Activated CD8-positive, alpha-beta memory T cell treated with anti-CD3 and anti-CD28 coated beads, Interleukin-2, amount 10 ng/mL, durations not matched to agents 7 days and 5 days (primary cell): ENCODE measurements around the gene GLB1L2. TPM values are rescaled to one million over a fixed set of nuclear protein-coding genes. Genes with fewer than 3 reads are reported as not detected.

Experiments
- ATAC-seq: fragments of 150-1000 bp; cut with Tn5 transposase; one replicate; pipeline ENCODE4 v1.10.0; 2021; ENCODE audit warnings: moderate library complexity
- CTCF ChIA-PET: fragments of 350-600 bp; sonication (Branson Sonifier 250); formaldehyde crosslinking; loops from one replicate; lab custom pipeline; 2021; ENCODE audit warnings: antibody characterized with exemption; lab: Charles Lee
- DNase-seq: peaks from one replicate; pipeline ENCODE4 v3.0.0-alpha.2; 2020
- H3K27ac Mint-ChIP-seq: one replicate; pipeline ENCODE4 v1.8.0; 2021; ENCODE audit warnings: mild to moderate bottlenecking, mixed read lengths
- H3K27me3 Mint-ChIP-seq: one replicate; pipeline ENCODE4 v1.8.0; 2021; ENCODE audit warnings: mixed read lengths
- H3K36me3 Mint-ChIP-seq: one replicate; pipeline ENCODE4 v1.8.0; 2021; ENCODE audit warnings: mild to moderate bottlenecking, mixed read lengths
- H3K4me1 Mint-ChIP-seq: one replicate; pipeline ENCODE4 v1.8.0; 2021; ENCODE audit warnings: mixed read lengths
- H3K4me3 Mint-ChIP-seq: one replicate; pipeline ENCODE4 v1.8.0; 2021; ENCODE audit warnings: mild to moderate bottlenecking, moderate library complexity, mixed read lengths
- H3K9me3 Mint-ChIP-seq: one replicate; pipeline ENCODE4 v1.8.0; 2022; ENCODE audit warnings: low read depth, mixed read lengths
- total RNA-seq, 2 experiments: library from RNA; stranded (reverse); gene quantifications; one replicate each; pipeline ENCODE4 v1.2.3, GENCODE V29; 2021

The GLB1L2 gene
- total RNA-seq, 2 experiments from 2014 or later = 1.3 to 2.0 TPM

GRCh38 chr11:134417871-134418840 is 86.4 kb downstream of the GLB1L2 start:
- DNase-seq (no peak), ATAC-seq (no peak)
- H3K27me3 Mint-ChIP-seq = peaks cover 36% of the 10 kb centered on the region
- H3K27ac Mint-ChIP-seq = no peak overlapping the region
- no peaks in the 10 kb centered on the region for H3K36me3 Mint-ChIP-seq
- CTCF ChIA-PET = no interaction called here
- H3K4me1 Mint-ChIP-seq = peaks cover 2% of the 10 kb centered on the region
- H3K4me3 Mint-ChIP-seq = no peak overlapping the region
- no peaks in the 10 kb centered on the region for H3K9me3 Mint-ChIP-seq

DNA sequence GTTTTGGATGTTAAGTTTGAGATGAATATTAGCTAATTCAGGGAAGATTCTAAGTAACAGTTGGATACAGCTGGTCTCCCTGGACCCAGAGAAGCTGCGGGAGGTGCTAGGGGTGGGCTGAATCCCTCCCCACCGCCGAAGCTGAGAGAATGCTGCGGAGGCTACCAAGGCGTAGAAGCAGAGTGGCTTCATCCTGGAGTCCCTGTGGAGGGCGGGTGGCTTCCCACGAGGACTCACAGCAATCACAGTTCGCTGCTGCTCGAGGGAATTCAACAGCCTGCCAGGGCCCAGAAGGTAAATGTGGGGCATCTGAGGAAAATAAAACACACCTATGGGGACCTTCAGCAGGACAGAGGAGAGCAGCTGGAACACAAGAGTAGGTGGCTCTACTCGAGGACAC is 91.3 kb downstream of the GLB1L2 start:
- Mint-ChIP-seq H3K27me3 (peaks cover 3% of the 10 kb centered on the region), H3K9me3 (no peaks in the 10 kb centered on the region), H3K27ac (no peak overlapping the region), H3K4me3 (no peak overlapping the region), H3K36me3 (no peaks in the 10 kb centered on the region), H3K4me1 (no peaks in the 10 kb centered on the region)
- no peak for ATAC-seq
- CTCF ChIA-PET = no interaction called here
- DNase-seq = no peak

DNA sequence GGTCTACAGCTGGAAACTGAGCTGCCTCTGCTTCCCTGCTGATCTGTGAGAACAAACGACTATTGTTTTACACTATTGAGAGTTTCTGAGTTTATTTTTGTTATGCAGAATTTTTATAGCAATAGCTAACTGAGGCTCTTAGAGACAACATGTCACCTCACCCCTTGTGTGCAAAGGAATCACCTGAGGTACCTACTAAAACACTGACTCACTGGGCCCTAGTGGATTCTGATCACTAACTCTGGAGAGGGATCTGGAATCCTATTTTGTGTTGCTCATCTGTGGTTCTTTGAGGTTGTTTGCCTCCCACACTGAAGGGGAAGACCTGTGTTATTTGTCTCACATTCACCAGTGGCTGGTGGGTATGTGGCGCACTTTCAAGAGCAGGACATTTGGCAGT is 93.6 kb downstream of the GLB1L2 start:
- Mint-ChIP-seq H3K36me3 (no peaks in the 10 kb centered on the region), H3K4me1 (no peaks in the 10 kb centered on the region), H3K27ac (no peak overlapping the region), H3K27me3 (peaks cover 3% of the 10 kb centered on the region), H3K9me3 (no peaks in the 10 kb centered on the region), H3K4me3 (no peak overlapping the region)
- ATAC-seq (no peak), DNase-seq (no peak)
- CTCF ChIA-PET = no interaction called here

Other genes starting within 250 kb of the GLB1L2 start
- 100 to 1,000 TPM; 123 to 143 TPM for gene NCAPD3, start 108.0 kb upstream of the GLB1L2 start, total RNA-seq
- 10 to 100 TPM; 52.6 to 69.8 TPM for gene VPS26B, start 107.3 kb upstream of the GLB1L2 start, total RNA-seq
- gene THYN1, start 78.6 kb upstream of the GLB1L2 start, total RNA-seq = 10 to 100 TPM; 69.3 to 71.1 TPM
- 10 to 100 TPM; 29.4 to 31.6 TPM for gene ACAD8, start 78.4 kb upstream of the GLB1L2 start, total RNA-seq
- 1 to 10 TPM; 4.1 to 6.1 TPM for gene GLB1L3, start 55.6 kb upstream of the GLB1L2 start, total RNA-seq
- under 1 TPM; 0.33 to 0.61 TPM for gene B3GAT1, start 80.3 kb downstream of the GLB1L2 start, total RNA-seq